ENCODE results near the gene CEP104. TPM values are rescaled to one million over a fixed set of nuclear protein-coding genes. Genes with fewer than 3 reads are reported as not detected.

CEP104 gene
- total RNA-seq, 1 experiment from 2014 or later = 50.8 TPM

DNA sequence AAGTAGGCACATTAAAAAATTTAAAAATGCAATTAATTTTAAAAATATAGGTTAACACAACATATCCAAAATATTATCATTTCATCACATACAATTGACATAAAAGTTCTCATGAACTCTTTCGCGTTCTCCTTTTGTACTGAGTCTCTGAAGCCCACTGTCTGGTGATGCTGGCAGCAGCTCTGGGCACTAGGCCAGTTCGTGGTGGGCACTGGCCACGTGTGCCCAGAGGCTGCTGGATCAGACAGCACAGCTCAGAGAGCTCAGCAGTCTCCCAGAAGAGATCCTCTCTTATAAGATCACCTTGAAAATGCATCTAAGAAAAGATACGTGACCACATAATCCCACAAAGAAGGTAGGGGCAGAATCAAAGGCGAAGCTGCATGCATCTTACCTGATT is 9.9 kb downstream of the CEP104 start:
- POLR2A ChIA-PET (ENCODE audit: low non-redundant PET) = no interaction called here
- DNase-seq (ENCODE audit: low spot score) = no peak
- intact Hi-C loops (cut with micrococcal nuclease; ENCODE audit: unreplicated experiment) = no loop called here
- TF ChIP-seq EZH2 (IDR thresholded peaks at IDR 0.05; ENCODE audit: borderline replicate concordance, low read depth, low read length, poor library complexity, severe bottlenecking) (no peak), CTCF (conservative IDR thresholded peaks at IDR 0.05; ENCODE audit: low read depth, low read length) (no peak)
- Histone ChIP-seq H3K27ac (ENCODE audit: low read depth, low read length, poor library complexity, severe bottlenecking) (no peak overlapping the region), H3K36me3 (ENCODE audit: insufficient read depth, low read length, poor library complexity, severe bottlenecking) (peaks cover 7% of the 10 kb centered on the region), H3K4me1 (ENCODE audit: insufficient read depth, low read length, poor library complexity, severe bottlenecking) (no peaks in the 10 kb centered on the region), H3K4me3 (ENCODE audit: low read depth, low read length, poor library complexity, severe bottlenecking) (no peak overlapping the region), H3K27me3 (replicated peaks; ENCODE audit: insufficient read depth, low read depth, low read length, poor library complexity) (no peaks in the 10 kb centered on the region), H3K9me3 (ENCODE audit: low read depth, low read length, poor library complexity, severe bottlenecking) (no peaks in the 10 kb centered on the region)
- BruUV-seq (replicated peaks) = no TSS peak
- CTCF ChIA-PET = no interaction called here

- intact Hi-C loops (cut with micrococcal nuclease; ENCODE audit: unreplicated experiment) = no loop called here
- POLR2A ChIA-PET (ENCODE audit: low non-redundant PET) = no interaction called here
Measured at GRCh38 chr1:3846541-3846940, 10.5 kb downstream of the CEP104 start.

GRCh38 chr1:3842912-3843311 is 14.1 kb downstream of the CEP104 start:
- Histone ChIP-seq H3K4me3 (ENCODE audit: low read depth, low read length, poor library complexity, severe bottlenecking) (no peak overlapping the region), H3K4me1 (ENCODE audit: insufficient read depth, low read length, poor library complexity, severe bottlenecking) (no peaks in the 10 kb centered on the region), H3K27me3 (replicated peaks; ENCODE audit: insufficient read depth, low read depth, low read length, poor library complexity) (no peaks in the 10 kb centered on the region), H3K36me3 (ENCODE audit: insufficient read depth, low read length, poor library complexity, severe bottlenecking) (no peaks in the 10 kb centered on the region), H3K27ac (ENCODE audit: low read depth, low read length, poor library complexity, severe bottlenecking) (no peak overlapping the region), H3K9me3 (ENCODE audit: low read depth, low read length, poor library complexity, severe bottlenecking) (no peaks in the 10 kb centered on the region)
- BruUV-seq (replicated peaks) = no TSS peak
- intact Hi-C loops (cut with micrococcal nuclease; ENCODE audit: unreplicated experiment) = no loop called here
- DNase-seq (ENCODE audit: low spot score) = no peak
- CTCF ChIA-PET = no interaction called here
- POLR2A ChIA-PET (ENCODE audit: low non-redundant PET) = no interaction called here
- TF ChIP-seq EZH2 (IDR thresholded peaks at IDR 0.05; ENCODE audit: borderline replicate concordance, low read depth, low read length, poor library complexity, severe bottlenecking) (no peak), CTCF (conservative IDR thresholded peaks at IDR 0.05; ENCODE audit: low read depth, low read length) (no peak)

More at GRCh38 chr1:3846541-3846940, 10.5 kb downstream of the CEP104 start:
- Histone ChIP-seq H3K4me1 (ENCODE audit: insufficient read depth, low read length, poor library complexity, severe bottlenecking) (no peaks in the 10 kb centered on the region), H3K9me3 (ENCODE audit: low read depth, low read length, poor library complexity, severe bottlenecking) (no peaks in the 10 kb centered on the region), H3K27ac (ENCODE audit: low read depth, low read length, poor library complexity, severe bottlenecking) (no peak overlapping the region), H3K4me3 (ENCODE audit: low read depth, low read length, poor library complexity, severe bottlenecking) (no peak overlapping the region), H3K27me3 (replicated peaks; ENCODE audit: insufficient read depth, low read depth, low read length, poor library complexity) (no peaks in the 10 kb centered on the region), H3K36me3 (ENCODE audit: insufficient read depth, low read length, poor library complexity, severe bottlenecking) (peaks cover 6% of the 10 kb centered on the region)
- no peak for DNase-seq (ENCODE audit: low spot score)
- TF ChIP-seq CTCF (conservative IDR thresholded peaks at IDR 0.05; ENCODE audit: low read depth, low read length) (no peak), EZH2 (IDR thresholded peaks at IDR 0.05; ENCODE audit: borderline replicate concordance, low read depth, low read length, poor library complexity, severe bottlenecking) (no peak)
- BruUV-seq (replicated peaks) = no TSS peak
- CTCF ChIA-PET = no interaction called here
